Activated CD4-positive, CD25-positive, alpha-beta regulatory T cell (primary cell): Measurements from ENCODE around the gene CHST14.

Source experiments
- DNase-seq, 4 experiments: peaks; one replicate each; lab custom pipeline; 2025; lab: John Stamatoyannopoulos, UW

CHST14 gene

DNA sequence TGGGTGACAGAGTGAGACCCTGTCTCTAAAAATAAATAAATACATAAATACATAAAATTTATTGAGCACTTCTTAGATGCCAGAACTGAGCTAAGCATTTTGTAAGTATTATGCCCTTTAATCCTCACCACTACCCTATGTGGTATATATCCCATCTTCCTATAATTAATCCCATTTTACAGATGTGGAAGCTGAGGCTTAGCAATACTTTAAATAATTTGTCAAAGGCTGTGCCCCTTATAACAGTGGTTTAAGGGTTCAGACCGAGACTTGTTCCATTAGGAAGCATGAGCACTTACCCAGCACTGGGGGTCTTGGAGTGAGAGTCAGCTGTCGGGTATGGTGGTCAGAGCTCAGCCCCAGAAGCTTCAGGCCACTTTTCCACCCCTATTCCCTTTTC lies 7.5 kb upstream of the CHST14 start:
- no peak for DNase-seq

DNA sequence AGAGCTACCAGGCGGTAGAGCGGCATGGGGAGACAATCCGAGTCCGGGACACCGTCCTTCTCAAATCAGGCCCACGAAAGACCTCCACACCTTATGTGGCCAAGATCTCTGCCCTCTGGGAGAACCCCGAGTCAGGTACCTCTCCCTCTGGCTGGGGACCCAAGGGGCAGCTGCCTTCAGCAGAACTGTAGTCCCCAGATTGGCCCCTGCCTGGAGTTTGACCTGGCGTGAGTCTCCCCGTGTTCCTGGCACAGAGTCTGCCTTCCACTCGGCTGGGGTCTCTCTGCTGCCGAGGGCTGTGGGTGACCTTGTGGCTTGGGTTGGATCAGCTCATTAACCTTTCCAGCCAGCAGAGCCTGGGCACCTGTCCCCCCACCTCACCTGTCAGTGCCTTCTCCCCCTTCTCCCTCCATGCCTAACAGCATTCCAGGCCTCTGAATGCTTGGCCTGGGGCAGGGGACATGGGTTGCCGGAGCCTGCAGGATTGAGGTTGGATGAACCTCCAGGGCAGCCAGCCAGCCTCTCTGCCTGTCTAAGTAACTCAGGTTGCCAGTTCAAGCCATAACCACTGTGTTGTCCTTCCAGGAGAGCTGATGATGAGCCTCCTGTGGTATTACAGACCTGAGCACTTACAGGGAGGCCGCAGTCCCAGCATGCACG lies 6.8 kb upstream of the CHST14 start:
- no peak for DNase-seq

DNA sequence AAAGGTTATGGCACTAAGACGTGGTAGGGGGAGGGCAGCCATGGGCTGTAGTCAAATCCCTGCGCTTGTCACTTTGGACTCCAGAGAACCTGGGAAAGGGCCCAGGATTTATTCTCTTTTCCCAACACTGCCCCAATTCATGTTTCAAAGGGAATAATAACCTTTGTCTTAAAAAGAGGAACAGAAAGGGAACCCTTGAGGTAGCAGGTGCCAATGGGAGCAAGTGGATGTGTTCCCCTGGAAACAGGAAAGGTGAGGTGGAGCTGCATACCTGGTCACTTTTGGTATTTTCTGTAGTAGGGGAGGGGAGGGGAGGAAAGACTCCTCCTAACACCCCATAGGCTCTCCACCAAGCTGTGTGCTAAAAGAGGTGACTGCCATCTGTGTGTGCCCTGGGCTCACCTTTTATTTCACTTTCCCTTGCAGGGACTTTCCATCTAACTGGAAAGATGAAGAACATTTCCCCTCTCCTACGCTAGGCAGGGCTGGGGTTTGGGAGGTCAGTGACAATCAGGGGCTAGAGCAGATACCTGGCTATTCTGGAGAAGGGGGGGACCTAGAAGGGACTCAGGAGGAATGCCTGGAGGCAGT lies 6.1 kb upstream of the CHST14 start:
- DNase-seq = no peak

DNA sequence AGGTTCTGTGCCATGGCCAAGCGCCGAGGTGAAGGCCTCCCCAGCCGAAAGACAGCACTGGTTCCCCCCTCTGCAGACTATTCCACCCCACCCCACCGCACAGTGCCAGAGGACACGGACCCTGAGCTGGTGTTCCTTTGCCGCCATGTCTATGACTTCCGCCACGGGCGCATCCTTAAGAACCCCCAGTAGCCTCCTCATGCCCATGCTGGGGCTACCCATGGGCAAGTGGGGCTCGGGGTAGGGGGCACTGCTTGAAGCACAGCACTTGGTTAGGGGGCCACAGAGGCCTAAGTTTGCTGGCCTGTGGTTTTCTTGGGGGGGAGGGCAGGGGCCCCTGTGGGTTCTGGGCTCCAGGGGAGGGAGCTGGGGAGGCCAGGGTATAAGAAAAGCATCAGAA lies 4.8 kb upstream of the CHST14 start:
- no peak for DNase-seq

DNA sequence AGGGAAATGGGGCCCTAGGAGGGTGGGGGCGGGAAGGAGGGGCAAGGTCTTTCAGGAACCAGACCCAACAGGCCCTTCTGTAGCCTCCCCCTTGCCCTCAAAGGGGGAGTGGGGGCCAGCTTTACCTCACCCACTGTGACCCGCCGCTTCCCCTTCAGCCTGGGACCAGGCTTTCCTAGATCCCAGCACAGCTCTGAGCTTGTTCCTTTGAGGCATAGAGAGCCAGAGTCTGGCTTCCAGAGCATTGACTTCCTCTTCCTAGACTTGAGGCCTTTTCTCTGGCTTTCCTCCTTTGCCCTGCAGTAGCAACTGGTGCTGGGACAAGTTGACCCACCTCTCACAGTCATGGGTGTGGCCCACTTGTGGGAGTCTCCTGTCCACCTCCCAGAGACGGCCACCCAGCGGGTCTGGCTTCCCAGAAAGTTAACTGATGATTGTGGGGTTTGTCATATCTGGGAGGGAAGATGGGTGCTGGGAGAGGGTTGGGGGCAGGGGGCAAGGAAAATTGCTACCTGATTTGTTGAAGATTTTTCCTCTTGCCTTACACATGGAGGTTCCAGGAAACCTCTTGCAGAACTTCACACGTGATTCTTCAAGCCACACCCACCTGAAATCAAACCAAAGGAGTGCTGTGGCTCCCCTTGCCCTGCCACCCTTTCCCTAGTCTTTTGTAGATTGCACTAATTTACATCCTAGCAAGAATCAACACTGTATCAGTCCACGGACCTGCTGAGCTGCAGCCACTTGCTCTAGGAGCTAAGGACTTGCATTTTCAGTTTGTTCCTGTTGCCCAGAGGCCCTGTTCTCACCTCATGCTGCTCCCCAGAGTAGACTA lies 4.1 kb upstream of the CHST14 start:
- DNase-seq = no peak

DNA sequence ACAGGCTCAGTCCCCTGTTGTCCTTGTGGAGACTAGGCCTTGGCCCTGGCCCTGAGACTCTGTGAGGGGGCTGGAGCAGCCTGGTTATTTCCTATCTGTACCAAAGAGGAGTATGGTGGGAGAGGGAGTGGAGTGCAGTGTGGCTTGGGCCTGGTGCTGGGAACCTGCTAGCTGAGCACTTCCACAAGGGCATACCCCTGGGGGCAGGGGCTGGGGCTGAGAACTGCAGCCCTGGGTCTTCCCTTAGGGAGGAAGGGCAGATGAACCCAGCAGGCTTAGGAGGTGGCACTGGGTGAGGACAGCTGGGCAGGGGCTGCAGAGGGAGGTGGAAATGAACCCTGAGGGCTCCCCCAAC lies 3.5 kb upstream of the CHST14 start:
- no peak for DNase-seq

DNA sequence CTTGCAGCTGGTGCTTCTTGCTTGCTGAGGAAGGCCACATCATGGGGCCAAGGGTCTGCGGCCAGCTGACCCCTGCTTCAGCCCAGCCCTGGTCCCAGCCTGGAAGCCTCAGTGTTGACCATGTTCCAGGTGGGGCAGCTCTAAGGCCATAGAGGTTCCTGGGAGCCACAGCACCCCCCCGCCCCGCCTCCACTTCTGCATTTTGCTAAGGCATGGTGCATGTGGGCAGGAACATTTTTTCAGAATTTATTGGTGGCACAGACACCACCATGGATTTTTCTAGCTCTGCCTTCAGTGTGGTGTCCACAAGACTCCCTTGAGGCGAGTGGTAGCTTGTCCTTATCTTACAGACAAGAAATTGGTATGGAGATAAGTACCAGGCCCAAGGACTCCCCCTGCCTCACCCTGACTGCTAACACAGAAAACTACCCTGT lies 1.9 kb upstream of the CHST14 start:
- DNase-seq = no peak

DNA sequence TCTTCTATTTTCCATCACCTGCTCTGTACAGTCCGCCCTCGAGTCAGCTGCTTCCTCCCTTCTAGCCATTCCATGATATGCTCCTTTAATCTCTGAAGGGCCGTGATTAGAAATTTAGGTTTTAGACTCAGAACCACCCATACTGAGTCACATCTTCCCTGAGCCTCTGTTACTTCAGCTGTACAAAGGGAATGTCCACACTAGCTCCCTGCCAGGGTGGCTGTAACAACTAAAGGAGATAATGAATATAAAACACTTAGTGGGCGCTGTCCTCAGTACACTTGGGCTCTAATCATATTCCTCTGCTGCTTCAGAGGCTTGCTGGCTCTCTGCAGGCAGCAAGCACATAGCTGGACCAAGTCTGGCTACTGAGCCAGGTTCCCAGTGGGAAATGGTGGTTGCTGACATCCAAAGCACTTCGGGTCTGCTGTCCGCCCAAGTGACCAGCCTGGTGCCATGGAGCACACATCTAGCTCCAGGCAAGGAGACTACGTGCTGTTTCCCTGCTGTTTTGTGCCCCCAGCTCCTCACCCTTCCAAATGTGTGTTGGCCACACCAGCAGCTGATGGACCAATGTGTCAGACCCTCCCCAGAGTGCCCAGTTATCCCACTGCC lies 901 bp upstream of the CHST14 start:
- no peak for DNase-seq

DNA sequence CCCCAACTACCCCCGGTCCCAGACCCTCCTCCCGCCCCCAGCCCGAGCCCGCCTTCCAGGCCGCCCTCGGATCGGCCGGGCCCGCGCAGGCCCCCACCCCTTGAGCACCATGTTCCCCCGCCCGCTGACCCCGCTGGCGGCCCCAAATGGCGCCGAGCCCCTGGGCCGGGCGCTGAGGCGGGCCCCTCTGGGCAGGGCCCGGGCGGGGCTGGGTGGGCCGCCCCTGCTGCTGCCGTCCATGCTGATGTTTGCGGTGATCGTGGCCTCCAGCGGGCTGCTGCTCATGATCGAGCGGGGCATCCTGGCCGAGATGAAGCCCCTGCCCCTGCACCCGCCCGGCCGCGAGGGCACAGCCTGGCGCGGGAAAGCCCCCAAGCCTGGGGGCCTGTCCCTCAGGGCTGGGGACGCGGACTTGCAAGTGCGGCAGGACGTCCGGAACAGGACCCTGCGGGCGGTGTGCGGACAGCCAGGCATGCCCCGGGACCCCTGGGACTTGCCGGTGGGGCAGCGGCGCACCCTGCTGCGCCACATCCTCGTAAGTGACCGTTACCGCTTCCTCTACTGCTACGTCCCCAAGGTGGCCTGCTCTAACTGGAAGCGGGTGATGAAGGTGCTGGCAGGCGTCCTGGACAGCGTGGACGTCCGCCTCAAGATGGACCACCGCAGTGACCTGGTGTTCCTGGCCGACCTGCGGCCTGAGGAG lies 472 bp downstream of the CHST14 start:
- no peak for DNase-seq

DNA sequence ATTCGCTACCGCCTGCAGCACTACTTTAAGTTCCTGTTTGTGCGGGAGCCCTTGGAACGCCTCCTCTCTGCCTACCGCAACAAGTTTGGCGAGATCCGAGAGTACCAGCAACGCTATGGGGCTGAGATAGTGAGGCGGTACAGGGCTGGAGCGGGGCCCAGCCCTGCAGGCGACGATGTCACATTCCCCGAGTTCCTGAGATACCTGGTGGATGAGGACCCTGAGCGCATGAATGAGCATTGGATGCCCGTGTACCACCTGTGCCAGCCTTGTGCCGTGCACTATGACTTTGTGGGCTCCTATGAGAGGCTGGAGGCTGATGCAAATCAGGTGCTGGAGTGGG lies 995 bp downstream of the CHST14 start:
- DNase-seq = no peak

DNA sequence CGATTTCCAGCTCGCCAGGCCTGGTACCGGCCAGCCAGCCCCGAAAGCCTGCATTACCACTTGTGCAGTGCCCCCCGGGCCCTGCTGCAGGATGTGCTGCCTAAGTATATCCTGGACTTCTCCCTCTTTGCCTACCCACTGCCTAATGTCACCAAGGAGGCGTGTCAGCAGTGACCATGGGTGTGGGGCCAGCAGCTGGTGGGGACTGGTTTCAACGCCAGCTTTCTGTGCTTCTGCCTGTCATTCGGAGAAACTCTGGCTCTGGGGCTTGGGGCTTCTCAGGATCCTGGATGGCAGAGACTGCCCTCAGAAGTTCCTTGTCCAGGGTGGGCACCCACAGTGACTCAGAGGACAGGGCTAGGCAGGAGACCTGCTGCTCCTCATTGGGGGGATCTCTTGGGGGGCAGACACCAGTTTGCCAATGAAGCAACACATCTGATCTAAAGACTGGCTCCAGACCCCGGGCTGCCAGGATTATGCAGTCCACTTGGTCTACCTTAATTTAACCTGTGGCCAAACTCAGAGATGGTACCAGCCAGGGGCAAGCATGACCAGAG lies 1.5 kb downstream of the CHST14 start:
- DNase-seq = no peak

DNA sequence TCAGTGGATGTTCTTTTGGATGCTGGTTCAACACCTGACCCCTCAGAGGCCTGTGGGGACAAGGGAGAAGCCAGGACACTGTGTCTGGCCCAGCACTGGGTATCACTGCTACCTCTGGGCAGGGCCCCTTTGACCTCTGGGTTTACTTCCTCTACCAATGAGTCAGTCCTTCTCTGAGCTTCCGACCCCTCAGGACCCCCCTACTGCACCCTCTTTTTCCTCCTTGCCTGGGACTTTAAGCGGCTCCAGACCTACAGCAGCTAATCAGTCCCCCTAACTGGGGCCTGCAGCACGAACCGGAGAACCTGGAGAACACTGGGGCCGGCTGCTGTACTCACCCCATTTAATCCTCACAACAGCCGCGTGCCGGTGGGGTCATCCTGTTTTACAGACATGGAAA lies 3.8 kb downstream of the CHST14 start:
- no peak for DNase-seq

DNA sequence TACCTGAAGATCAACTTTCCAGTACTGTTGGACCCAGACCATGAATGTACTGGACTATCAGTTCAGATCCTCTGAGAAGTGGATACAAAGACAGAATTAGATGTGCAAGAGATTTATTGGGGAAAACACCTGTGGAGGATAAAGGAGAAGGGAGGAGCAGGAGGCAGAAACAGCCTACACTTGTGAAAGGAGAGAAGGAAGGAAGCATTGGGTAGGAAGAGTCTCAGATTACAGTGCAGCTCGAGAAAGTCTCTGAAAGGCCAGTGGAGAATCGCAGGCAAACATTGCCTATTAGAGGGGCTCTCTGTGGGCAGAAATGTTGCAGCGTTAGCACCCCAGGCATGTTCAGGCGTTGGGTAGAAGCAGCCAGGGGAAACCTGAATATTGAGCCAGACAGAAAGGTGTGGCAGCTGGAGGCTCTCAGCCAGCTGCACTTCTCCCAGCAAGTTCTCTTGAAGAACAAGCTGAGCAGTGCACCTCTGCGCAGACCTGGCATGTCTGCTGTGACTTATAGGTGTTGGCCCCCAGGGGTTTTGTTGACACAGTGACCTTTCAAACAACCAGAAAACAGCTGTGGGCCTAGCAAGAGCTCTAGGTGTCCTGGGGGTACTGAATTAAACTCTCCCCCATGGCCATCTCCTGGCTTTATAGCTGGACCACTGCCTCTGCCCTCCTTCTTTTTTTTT lies 7.0 kb downstream of the CHST14 start:
- DNase-seq = no peak

DNA sequence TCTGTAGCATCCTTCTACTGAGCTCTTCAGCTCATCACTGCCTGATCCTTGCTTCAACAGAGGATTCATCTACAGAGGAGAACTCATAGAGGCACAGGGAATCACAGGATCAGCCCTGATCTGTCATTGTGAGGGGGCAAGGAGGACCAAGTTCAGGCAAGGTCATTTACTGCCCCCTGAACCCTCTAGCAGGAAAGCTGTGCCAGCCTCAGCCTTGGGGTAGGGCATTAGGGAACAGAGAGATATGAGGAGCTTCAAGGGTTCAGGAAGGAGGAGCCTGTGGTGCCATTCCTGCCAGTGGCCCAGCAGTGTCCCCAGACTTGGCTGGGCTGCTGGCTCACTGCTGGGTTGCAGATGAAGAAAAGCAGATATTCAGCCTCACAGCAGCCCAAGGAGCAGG lies 8.2 kb downstream of the CHST14 start:
- DNase-seq = no peak

DNA sequence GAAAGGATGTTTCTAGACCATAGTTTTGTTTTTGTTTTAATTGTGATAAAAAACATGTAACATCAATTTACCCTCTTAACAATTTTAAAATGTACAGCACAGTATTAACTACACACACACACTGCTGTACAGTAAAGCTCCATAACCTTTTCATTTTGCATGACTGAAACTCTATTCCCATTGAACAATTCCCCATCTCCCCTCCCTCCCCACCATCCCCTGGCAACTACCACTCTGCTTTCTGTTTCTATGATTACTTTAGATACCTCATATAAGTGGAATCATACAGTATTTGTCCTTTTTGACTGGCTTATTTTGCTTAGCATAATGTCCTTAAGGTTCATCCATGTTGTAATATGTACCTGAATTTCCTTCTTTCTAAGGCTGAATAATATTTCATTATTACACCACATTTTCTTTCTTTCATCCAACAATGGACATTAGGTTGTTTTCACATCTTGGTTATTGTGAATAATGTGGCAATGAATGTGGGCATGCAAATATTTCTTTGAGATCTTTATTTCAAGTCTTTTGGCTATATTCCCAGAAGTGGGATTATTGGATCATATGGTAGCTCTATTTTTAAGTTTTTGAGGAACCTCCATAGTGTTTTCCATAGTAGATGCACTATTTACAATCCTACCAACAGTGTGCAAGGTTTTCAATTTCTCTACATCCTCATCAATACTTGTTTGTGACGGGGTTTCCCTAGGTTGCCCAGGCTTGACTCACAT lies 10.7 kb downstream of the CHST14 start:
- no peak for DNase-seq

DNA sequence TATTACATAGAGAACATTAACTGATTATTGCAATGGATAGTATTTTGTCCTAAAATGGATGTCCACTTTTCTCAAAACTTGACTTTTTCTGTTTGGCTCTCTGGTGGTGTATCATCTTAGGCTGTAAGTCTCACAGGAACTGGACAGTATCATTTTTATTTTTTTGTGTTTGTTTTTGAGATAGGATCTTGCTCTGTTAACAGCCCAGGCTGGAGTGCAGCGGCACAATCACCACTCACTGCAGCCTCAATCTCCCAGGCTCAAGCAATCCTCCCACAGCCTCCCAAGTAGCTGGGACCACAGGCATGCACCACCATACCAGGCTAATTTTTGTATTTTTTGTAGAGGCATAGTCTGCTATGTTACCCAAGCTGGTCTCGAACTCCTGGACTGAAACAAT lies 13.1 kb downstream of the CHST14 start:
- DNase-seq = no peak

DNA sequence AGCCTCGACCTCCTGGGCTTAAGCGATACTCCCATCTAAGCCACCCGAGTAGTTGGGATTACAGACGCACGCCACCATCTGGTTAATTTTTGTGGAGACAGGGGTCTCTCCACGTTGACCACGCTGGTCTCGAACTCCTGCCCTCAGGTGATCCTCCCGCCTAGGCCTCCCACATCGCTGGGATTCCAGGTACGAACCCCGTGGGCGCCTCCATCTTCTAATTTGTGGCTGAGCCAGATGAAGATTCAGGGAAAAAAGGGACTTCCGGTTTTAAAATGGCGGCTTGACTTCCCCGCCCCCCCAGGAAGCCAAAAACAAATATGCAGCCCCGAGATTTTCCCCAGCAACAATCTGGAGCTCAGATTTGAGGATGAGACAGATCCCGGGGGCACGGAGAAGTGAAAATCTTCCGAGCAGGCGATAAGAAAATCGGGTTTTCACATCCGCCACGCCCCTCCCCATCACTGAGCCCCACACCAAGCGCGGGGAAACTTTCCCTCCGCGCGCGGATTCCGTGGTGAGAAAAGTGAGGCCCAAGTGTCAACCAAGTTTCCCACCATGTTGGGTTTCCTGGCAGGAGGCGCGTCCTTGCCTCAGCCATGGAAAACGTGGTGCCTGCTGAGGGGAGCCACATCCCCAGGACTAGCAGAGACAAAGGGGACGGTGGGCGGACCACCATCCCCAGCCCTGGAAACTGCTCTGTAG lies 15.4 kb downstream of the CHST14 start:
- no peak for DNase-seq

DNA sequence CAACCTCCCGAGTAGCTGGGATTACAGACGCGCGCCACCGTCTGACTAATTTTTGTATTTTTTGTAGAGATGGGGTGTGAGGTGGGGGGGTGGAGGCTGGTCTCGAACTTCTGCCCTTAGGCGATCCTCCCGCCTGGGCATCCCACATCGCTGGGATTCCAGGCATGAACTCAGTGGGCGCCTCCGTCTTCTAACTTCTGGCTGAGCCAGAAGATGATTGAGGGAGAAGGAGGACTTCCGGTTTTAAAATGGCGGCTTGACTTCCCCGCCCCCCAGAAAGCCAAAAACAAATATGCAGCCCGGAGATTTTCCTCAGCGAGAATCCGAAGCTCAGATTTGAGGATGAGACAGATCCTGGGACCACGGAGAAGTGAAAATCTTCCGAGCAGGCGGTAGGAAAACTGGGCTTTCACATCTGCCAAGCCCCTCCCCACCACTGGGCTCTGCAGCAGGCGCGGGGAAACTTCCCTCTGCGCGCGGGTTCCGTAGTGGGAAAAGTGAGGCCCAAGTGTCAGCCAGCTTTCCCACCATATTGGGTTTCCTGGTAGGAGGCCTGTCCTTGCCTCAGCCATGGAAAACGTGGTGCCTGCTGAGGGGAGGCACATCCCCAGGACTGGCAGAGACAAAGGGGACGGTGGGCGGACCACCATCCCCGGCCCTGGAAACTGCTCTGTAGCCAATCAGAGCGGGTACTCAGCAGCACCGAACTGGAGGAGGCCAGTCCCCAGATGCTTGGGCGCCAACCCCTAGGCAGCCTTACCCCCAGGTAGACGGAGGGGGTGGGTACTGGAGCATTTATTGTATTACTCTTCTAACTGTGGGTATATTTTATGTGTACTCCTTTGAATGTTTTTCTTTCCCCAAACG lies 17.3 kb downstream of the CHST14 start:
- DNase-seq = no peak
